Loucy (cell line): ENCODE measurements around the gene SUFU.

Experiments used
- H2AFZ ChIP-seq: fragments of 200-600 bp; sonication (generic); 2 replicates; pipeline ENCODE4 v1.6.0; 2016; ENCODE audit warnings: antibody characterized with exemption, mild to moderate bottlenecking, low read length, moderate library complexity
- H3F3A ChIP-seq: fragments of 200-600 bp; 2 replicates; pipeline ENCODE4 v1.6.0; 2016; ENCODE audit warnings: antibody characterized with exemption, low read depth, mild to moderate bottlenecking
- H3K27me3 ChIP-seq: fragments of 200-600 bp; sonication (generic); 2 replicates; pipeline ENCODE4 v1.6.1; 2014; ENCODE audit warnings: low read length, mild to moderate bottlenecking; ENCODE audit not compliant: insufficient read depth, poor library complexity, severe bottlenecking
- H3K36me3 ChIP-seq: fragments of 200-600 bp; sonication (generic); 2 replicates; pipeline ENCODE4 v1.6.1; 2016; ENCODE audit warnings: low read length; ENCODE audit not compliant: insufficient read depth
- H3K4me1 ChIP-seq: fragments of 200-600 bp; sonication (generic); 2 replicates; pipeline ENCODE4 v1.5.1; 2014; ENCODE audit warnings: low read length, mild to moderate bottlenecking; ENCODE audit not compliant: insufficient read depth, poor library complexity, severe bottlenecking
- H3K4me2 ChIP-seq: fragments of 200-600 bp; sonication (generic); 2 replicates; pipeline ENCODE4 v1.6.0; 2014; ENCODE audit warnings: antibody characterized with exemption, low read length, low read depth, mild to moderate bottlenecking; ENCODE audit not compliant: poor library complexity, severe bottlenecking
- H3K4me3 ChIP-seq: fragments of 200-600 bp; sonication (generic); 2 replicates; pipeline ENCODE4 v1.5.1; 2014; ENCODE audit warnings: low read length, mild to moderate bottlenecking, mixed read lengths; ENCODE audit not compliant: poor library complexity, severe bottlenecking
- H3K79me2 ChIP-seq: fragments of 200-600 bp; sonication (generic); 2 replicates; pipeline ENCODE4 v1.6.1; 2014; ENCODE audit warnings: low read length; ENCODE audit not compliant: insufficient read depth
- H3K9ac ChIP-seq: fragments of 200-600 bp; sonication (generic); 2 replicates; pipeline ENCODE4 v1.6.0; 2014; ENCODE audit warnings: mild to moderate bottlenecking, low read depth, low read length, moderate library complexity; ENCODE audit not compliant: poor library complexity, severe bottlenecking
- H3K9me2 ChIP-seq: fragments of 200-600 bp; sonication (generic); replicated peaks from 2 replicates; pipeline ENCODE4 v1.6.1; 2016; ENCODE audit warnings: low read depth, low read length, mixed read lengths
- H3K9me3 ChIP-seq: fragments of 200-600 bp; sonication (generic); 2 replicates; pipeline ENCODE4 v1.6.1; 2014; ENCODE audit warnings: mild to moderate bottlenecking, antibody characterized with exemption, low read length, low read depth; ENCODE audit not compliant: insufficient read depth
- H4K20me1 ChIP-seq: fragments of 200-600 bp; sonication (generic); 2 replicates; pipeline ENCODE4 v1.6.0; 2014; ENCODE audit warnings: antibody characterized with exemption, low read length, mild to moderate bottlenecking; ENCODE audit not compliant: insufficient read depth, poor library complexity, severe bottlenecking
- CTCF ChIP-seq: fragments of 200-600 bp; sonication (generic); conservative IDR thresholded peaks from 2 replicates; pipeline ENCODE4 v1.5.1; 2014; ENCODE audit warnings: mild to moderate bottlenecking, antibody characterized with exemption, low read length
- EZH2phosphoT487 ChIP-seq: fragments of 200-600 bp; IDR thresholded peaks from 2 replicates; pipeline ENCODE4 v1.6.1; 2018; ENCODE audit warnings: antibody characterized with exemption, mild to moderate bottlenecking, moderate library complexity, borderline replicate concordance

The SUFU gene

GRCh38 chr10:102564209-102564834 lies 60.5 kb downstream of the SUFU start:
- TF ChIP-seq EZH2phosphoT487: no peak
- no peak for TF ChIP-seq CTCF
- Histone ChIP-seq H3K27me3 (no peaks in the 10 kb centered on the region), H3K9me2 (no peaks in the 10 kb centered on the region), H2AFZ (no peak overlapping the region), H3K79me2 (no peaks in the 10 kb centered on the region), H3K4me1 (no peaks in the 10 kb centered on the region), H3F3A (no peaks in the 10 kb centered on the region), H3K4me3 (no peak overlapping the region), H3K9ac (no peak overlapping the region), H3K36me3 (no peaks in the 10 kb centered on the region), H3K9me3 (no peaks in the 10 kb centered on the region), H4K20me1 (no peaks in the 10 kb centered on the region), H3K4me2 (no peak overlapping the region)

DNA sequence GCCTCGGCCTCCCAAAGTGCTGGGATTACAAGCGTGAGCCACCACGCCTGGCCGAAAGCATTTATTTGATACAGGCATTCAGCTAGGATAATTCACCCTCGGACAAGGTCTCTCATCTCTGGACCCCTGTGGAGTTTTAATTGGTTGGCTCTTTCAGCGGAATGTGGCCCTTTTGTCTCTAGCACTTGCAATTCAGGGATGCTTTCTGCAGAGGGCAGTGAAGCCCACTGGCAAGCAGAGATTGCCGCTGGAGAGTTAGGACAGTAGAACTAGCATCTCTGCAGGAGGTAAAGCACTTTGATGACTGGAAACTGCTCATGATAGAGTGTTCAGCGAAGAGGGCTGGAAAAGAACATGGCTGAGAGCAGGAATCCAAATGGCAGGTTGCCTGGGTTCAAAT lies 62.0 kb downstream of the SUFU start:
- no peaks in the 10 kb centered on the region for H3K9me2 ChIP-seq
- no peaks in the 10 kb centered on the region for H3K27me3 ChIP-seq
- H3F3A ChIP-seq: no peaks in the 10 kb centered on the region
- H4K20me1 ChIP-seq: no peaks in the 10 kb centered on the region
- H3K36me3 ChIP-seq: no peaks in the 10 kb centered on the region
- H3K4me3 ChIP-seq: no peak overlapping the region
- no peaks in the 10 kb centered on the region for H3K9me3 ChIP-seq
- no peak overlapping the region for H3K9ac ChIP-seq
- no peaks in the 10 kb centered on the region for H3K4me1 ChIP-seq
- no peaks in the 10 kb centered on the region for H3K79me2 ChIP-seq
- H3K4me2 ChIP-seq: no peak overlapping the region
- H2AFZ ChIP-seq: no peak overlapping the region
- 0 out of 2 replicates have a peak, but pooled peaks have one; percentile 31 for TF ChIP-seq CTCF
- no peak for TF ChIP-seq EZH2phosphoT487

GRCh38 chr10:102578782-102579181 lies 75.0 kb downstream of the SUFU start:
- no peak overlapping the region for H2AFZ ChIP-seq
- TF ChIP-seq CTCF (no peak), EZH2phosphoT487 (no peak)

More at GRCh38 chr10:102578782-102579181, 75.0 kb downstream of the SUFU start:
- Histone ChIP-seq H3K4me1 (no peaks in the 10 kb centered on the region), H3K9me2 (no peaks in the 10 kb centered on the region), H3K4me3 (no peak overlapping the region), H3K9ac (no peak overlapping the region), H3K79me2 (no peaks in the 10 kb centered on the region), H3K9me3 (no peaks in the 10 kb centered on the region), H3K27me3 (no peaks in the 10 kb centered on the region), H3K36me3 (no peaks in the 10 kb centered on the region), H4K20me1 (no peaks in the 10 kb centered on the region), H3F3A (no peaks in the 10 kb centered on the region), H3K4me2 (no peak overlapping the region)
